ENCODE results near the gene ELMOD1.

ELMOD1 gene

DNA sequence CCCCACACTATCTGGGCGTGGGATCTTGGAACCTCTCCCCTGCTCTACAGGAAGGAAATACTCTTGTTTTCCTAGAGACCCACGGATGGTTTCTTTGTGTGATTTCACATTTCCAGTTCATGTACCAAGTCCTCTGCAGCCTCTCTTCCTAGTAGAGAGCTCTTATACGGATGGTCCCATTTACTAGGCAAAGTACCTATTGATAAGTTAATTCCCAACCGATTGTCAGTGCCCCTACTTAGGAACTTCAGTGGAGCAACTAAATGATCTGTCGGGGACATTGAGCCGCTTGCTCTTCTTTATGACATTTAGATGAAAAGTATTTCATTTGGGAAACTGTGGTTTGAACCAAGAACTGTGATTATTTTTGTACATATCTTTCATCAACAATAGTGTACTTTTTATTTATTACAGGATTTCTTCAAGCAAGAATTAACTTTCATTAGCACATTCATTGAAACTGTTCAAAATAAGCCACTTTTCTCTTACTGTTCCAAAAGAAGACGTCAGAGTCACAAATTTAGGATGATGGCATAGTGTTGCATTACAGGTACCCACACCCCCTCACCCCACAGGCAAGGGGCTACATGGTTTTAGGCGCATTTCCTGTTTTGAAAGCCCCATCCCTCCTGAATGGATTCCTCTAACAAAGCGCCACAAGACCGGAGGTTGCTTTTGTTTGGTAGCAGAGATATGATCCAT lies 34.2 kb downstream of the ELMOD1 start:
- in situ Hi-C loops (cut with HindIII; ENCODE audit: low pct_unique_long_range_greater_than_20kb, low sequenced_read_pairs): no loop called here

DNA sequence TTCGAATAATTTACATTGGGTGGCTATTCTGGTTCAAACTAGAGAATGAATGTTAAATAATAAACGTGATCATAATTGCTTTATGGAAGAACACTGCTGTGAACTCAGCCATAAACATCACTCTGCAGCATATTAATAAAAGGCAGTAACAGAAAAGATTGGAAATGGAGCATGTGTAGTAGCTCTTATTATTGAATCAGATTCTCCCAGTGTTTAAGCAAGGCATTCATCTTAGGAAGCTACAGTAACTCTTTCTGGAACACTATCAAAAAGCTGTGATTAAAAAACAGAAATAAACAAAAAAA lies 34.7 kb downstream of the ELMOD1 start:
- TF ChIP-seq JUND (IDR thresholded peaks at IDR 0.05; ENCODE audit: low read depth): no peak
- in situ Hi-C loops (cut with HindIII; ENCODE audit: low pct_unique_long_range_greater_than_20kb, low sequenced_read_pairs): no loop called here
- no peak for DNase-seq (ENCODE audit: low read depth in 1 of 2, low spot score in 1 of 2)

More for the DNA sequence above, 34.2 kb downstream of the ELMOD1 start:
- no peak for DNase-seq (ENCODE audit: low read depth in 1 of 2, low spot score in 1 of 2)
- TF ChIP-seq JUND (IDR thresholded peaks at IDR 0.05; ENCODE audit: low read depth): no peak

DNA sequence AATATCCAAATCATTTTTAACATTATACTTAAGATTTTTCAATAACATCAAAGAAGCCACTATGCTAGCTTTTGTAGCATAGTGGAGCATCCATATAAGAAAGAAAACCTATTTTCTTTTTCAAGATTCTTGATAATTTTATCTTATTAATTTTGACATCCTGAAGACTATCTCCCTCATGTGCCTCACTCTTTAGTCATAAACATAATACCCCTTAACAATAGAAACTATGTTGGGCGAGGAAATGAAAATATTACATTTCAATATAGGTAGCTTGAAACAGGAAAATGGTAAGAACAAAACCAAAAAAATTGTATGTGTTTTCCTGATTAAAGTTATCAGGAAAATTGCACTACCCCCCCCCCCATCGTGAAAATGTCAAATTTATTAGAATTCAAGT lies 40.1 kb downstream of the ELMOD1 start:
- no peak for DNase-seq (ENCODE audit: low read depth in 1 of 2, low spot score in 1 of 2)
- TF ChIP-seq JUND (IDR thresholded peaks at IDR 0.05; ENCODE audit: low read depth): no peak
- in situ Hi-C loops (cut with HindIII; ENCODE audit: low pct_unique_long_range_greater_than_20kb, low sequenced_read_pairs): no loop called here

DNA sequence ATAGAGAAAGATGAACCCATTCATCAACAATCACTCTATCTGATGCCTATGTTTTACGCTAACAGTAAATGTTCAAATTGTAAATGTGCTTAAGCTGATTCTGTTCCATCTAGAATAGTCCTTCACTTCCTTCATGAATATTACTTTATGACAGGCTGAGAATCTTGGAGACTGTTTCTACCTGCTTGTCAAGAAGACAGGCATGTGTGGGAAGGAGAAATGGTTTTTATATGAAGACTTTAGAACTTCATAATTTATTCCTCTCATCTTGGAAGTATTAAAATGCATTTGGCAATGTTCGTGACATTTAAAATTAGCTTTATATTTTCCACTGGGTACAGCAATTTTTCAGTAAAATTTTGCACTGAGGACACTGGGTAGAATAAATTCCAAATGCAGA lies 41.0 kb downstream of the ELMOD1 start:
- in situ Hi-C loops (cut with HindIII; ENCODE audit: low pct_unique_long_range_greater_than_20kb, low sequenced_read_pairs): no loop called here
- no peak for TF ChIP-seq JUND (IDR thresholded peaks at IDR 0.05; ENCODE audit: low read depth)

DNA sequence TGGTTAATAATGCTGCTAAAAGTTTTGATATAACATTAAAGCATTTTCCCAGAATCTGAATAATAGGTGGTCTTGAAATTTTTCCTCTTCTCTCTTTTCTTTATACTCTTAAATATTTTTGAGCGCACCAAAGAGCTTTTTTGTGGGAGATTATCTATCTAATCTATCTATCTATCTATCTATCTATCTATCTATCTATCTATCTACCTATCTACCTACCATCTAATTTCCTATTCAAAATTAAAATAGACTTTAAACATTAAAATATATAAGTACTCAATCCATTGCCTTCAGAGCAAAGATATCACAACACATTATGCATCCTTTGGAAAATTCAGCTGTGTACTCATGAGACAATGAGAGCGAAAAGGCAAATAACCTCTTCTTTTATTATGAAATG lies 55.8 kb downstream of the ELMOD1 start:
- in situ Hi-C loops (cut with HindIII; ENCODE audit: low pct_unique_long_range_greater_than_20kb, low sequenced_read_pairs): no loop called here
- DNase-seq (ENCODE audit: low read depth in 1 of 2, low spot score in 1 of 2): no peak
- TF ChIP-seq JUND (IDR thresholded peaks at IDR 0.05; ENCODE audit: low read depth): no peak

More for the DNA sequence above, 41.0 kb downstream of the ELMOD1 start:
- no peak for DNase-seq (ENCODE audit: low read depth in 1 of 2, low spot score in 1 of 2)

DNA sequence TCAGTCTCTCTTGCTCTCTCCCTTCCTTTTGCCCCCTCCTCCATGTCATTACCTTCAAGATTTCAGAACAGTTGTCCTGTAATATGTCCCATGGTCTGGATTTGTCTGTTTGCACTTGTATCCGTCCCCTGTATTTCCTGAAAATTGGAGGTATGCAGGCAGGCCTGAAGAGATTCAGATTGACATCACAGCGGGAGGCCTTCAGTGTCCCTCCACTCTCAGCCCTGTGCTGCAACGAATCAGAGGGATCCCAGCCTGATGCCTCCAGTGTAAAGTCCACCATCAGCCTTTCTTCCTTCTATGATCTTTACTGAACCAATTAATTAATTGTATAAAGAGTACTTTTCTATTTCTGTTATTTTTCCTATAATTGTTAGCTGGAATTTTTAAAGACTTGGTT lies 57.3 kb downstream of the ELMOD1 start:
- no peak for DNase-seq (ENCODE audit: low read depth in 1 of 2, low spot score in 1 of 2)
- in situ Hi-C loops (cut with HindIII; ENCODE audit: low pct_unique_long_range_greater_than_20kb, low sequenced_read_pairs): no loop called here
- no peak for TF ChIP-seq JUND (IDR thresholded peaks at IDR 0.05; ENCODE audit: low read depth)

DNA sequence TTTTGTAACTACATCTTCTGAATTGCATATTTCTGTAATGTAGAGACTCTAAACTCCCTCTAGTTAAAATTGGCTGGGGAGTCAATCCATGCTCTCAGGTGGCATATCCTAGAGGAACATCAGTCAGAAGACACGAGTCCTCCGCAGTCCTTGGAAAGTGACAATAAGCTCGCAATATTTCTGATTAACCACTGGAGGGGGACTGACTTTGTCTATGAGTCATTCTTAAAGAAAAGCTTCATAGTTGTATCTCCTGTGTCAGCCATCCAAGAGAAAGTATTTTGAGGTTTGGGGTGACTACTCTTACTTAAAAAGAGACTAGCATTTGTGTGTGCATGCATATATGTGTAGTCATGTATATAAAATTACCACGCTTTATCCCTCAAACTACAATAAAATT lies 60.7 kb downstream of the ELMOD1 start:
- TF ChIP-seq JUND (IDR thresholded peaks at IDR 0.05; ENCODE audit: low read depth): no peak
- in situ Hi-C loops (cut with HindIII; ENCODE audit: low pct_unique_long_range_greater_than_20kb, low sequenced_read_pairs): no loop called here
- DNase-seq (ENCODE audit: low read depth in 1 of 2, low spot score in 1 of 2): no peak

DNA sequence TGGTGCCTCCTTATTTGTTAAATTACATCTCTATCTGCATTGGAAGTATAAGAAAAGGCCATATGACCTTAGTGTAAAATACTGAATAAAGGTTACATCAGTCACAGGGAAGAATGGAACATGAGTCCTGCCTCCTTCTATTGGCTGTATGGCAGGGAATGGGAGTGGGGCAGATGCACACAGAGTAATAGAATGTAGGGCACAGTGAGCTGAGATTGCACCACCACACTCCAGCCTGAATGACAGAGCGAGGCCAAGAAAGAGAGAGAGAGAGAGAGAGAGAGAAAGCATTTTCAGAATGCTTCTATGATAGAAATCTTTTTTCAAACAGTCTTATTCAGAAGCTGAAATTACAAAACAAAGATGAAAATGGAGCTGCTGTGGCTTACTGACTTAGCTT lies 62.1 kb downstream of the ELMOD1 start:
- no peak for TF ChIP-seq JUND (IDR thresholded peaks at IDR 0.05; ENCODE audit: low read depth)
- no peak for DNase-seq (ENCODE audit: low read depth in 1 of 2, low spot score in 1 of 2)
- in situ Hi-C loops (cut with HindIII; ENCODE audit: low pct_unique_long_range_greater_than_20kb, low sequenced_read_pairs): no loop called here

DNA sequence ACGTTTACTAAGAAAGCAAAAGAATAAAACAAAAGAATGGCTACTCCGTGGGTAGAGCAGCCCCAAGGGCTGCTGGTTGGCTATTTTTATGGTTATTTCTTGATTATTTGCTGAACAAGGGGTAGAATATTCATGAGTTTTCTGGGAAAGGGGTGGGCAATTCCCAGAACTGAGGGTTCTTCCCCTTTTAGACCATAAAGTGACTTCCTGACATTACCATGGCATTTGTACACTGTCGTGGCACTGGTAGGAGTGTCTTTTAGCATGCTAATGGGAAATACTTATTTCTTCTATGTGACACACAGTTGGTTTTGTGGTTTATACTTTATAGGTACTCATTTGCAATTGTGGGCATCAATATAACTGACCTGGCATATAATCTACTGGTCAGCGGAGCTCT lies 64.7 kb downstream of the ELMOD1 start:
- DNase-seq (ENCODE audit: low read depth in 1 of 2, low spot score in 1 of 2): no peak
- in situ Hi-C loops (cut with HindIII; ENCODE audit: low pct_unique_long_range_greater_than_20kb, low sequenced_read_pairs): no loop called here
- no peak for TF ChIP-seq JUND (IDR thresholded peaks at IDR 0.05; ENCODE audit: low read depth)

DNA sequence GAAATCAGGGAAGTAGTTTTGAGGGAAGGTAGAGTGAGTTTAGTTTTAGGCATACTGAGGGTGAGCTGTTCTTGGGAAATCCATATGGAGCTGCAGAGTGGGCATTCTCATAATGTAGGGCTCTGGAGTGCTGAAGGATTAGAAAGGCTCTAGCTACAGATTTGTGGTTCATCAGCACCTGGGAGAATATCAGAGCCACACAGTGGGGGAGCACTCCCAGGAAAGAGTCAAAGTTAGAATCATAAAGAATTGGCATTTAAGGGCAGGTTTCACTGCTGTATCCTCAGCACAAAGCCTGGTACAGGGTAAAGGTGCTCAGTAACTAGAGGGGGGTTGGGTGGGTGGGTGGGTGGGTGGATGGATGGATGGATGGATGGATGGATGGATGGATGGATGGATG lies 68.4 kb downstream of the ELMOD1 start:
- in situ Hi-C loops (cut with HindIII; ENCODE audit: low pct_unique_long_range_greater_than_20kb, low sequenced_read_pairs): no loop called here
- TF ChIP-seq JUND (IDR thresholded peaks at IDR 0.05; ENCODE audit: low read depth): no peak

DNA sequence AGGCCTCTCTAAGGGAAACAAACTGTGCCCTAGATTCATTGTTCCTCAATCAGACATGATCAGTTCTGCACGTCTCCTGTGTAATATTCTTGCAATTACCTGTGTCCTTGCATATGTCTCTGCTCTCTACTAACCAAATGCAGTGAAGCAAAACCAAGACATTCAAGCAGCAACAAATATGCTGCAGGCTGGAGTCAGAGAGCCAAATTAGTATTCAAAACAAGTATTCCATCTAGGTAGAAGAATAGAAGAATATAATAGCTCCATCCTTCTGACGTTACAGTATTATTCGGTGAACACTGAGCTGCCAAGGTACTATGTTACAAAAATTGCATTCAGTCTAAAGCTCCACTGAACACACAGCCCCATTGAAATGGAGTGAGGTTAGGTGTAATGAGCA lies 69.1 kb downstream of the ELMOD1 start:
- in situ Hi-C loops (cut with HindIII; ENCODE audit: low pct_unique_long_range_greater_than_20kb, low sequenced_read_pairs): no loop called here

More for the DNA sequence above, 68.4 kb downstream of the ELMOD1 start:
- no peak for DNase-seq (ENCODE audit: low read depth in 1 of 2, low spot score in 1 of 2)

DNA sequence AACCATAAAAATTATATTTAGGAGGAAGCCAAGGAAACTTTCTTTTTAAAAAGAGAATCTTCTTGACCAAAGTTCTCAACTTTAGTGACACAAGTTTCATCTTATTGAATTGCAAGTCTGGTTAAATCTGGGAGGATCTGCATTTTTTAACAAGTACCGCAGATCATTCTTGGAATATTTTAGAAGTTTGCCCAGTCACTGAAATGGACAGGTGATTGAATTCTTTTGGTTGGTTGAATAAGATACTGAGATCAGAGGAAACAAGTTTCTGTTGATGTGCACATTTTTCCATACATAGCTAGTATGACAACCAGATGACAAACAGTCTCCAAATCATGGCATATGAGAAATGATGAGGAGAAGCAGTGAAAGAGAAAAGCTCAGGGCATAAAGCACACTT lies 70.7 kb downstream of the ELMOD1 start:
- no peak for DNase-seq (ENCODE audit: low read depth in 1 of 2, low spot score in 1 of 2)
- in situ Hi-C loops (cut with HindIII; ENCODE audit: low pct_unique_long_range_greater_than_20kb, low sequenced_read_pairs): no loop called here
- TF ChIP-seq JUND (IDR thresholded peaks at IDR 0.05; ENCODE audit: low read depth): no peak

More for the DNA sequence above, 69.1 kb downstream of the ELMOD1 start:
- DNase-seq (ENCODE audit: low read depth in 1 of 2, low spot score in 1 of 2): no peak
- TF ChIP-seq JUND (IDR thresholded peaks at IDR 0.05; ENCODE audit: low read depth): no peak

DNA sequence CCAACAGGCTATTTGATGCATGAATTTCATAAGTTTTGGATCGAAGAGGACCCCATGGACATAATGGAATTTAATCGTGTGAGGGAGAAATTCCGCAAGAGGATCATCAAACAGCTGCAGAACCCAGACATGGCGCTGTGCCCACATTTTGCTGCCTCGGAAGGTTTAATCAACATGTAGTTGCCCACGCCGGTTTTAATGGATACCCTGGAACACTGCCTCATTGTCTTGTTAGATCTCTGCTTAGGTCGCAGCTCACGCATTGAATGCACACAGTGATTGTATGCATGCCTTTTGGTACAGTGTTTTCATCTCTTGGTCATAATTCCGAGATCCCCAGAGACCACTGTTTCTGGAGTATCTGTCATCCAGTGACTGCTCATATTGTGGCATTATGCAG lies 74.1 kb downstream of the ELMOD1 start:
- in situ Hi-C loops (cut with HindIII; ENCODE audit: low pct_unique_long_range_greater_than_20kb, low sequenced_read_pairs): no loop called here
- TF ChIP-seq JUND (IDR thresholded peaks at IDR 0.05; ENCODE audit: low read depth): no peak
- no peak for DNase-seq (ENCODE audit: low read depth in 1 of 2, low spot score in 1 of 2)

DNA sequence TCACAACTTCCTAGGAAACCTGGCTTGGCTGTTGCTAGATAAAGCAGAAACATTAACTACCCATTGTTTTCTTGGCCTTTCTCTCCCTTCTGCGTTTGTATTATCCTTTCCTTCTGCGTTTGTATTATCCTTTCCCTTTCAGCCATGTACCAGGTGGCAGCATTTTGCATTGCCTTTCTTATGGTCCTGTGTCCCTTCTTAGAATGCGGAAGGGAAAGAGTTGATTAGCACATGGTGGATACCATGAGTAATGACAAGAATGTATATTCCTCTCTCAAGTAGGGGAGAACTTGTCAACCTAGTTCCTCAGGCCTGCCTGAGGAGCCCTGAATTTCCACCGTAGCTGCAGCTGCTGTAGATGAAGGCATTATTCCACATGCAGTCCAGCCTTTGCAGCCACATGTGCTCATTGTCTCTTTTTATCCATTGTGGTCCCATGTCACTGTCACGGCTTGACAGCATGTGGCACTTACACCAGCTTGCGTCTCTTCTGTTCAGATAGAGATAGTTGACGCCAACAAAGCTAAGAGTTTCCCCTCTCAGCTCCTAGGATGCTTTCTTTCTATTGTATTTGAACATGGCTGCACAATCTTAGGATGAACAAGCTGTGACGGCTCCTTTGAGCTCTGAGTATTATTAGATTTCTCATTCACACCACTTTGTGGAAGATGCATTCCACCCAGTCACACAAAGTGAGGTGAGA lies 76.1 kb downstream of the ELMOD1 start:
- no peak for DNase-seq (ENCODE audit: low read depth in 1 of 2, low spot score in 1 of 2)
- in situ Hi-C loops (cut with HindIII; ENCODE audit: low pct_unique_long_range_greater_than_20kb, low sequenced_read_pairs): no loop called here
- no peak for TF ChIP-seq JUND (IDR thresholded peaks at IDR 0.05; ENCODE audit: low read depth)

All from T47D (cell line).